Ammon's horn (tissue), 1 donor: ENCODE data around the gene SMCO3.

ENCODE experiments used
- DNase-seq: peaks from one replicate; pipeline ENCODE4 v3.0.0-alpha.2; 2016; ENCODE audit warnings: low spot score

The SMCO3 gene

GRCh38 chr12:14827043-14827442 is 13.1 kb upstream of the SMCO3 start:
- DNase-seq, result no peak

- no peak for DNase-seq
Observed at GRCh38 chr12:14826491-14826890, 12.5 kb upstream of the SMCO3 start.

- no peak for DNase-seq
Observed at GRCh38 chr12:14825256-14825655, 11.3 kb upstream of the SMCO3 start.

- DNase-seq, result no peak
Observed at GRCh38 chr12:14824012-14824634, 10.1 kb upstream of the SMCO3 start.

- DNase-seq, result no peak
Observed at GRCh38 chr12:14811486-14811885, 2.5 kb downstream of the SMCO3 start.

GRCh38 chr12:14810953-14811483 is 3.0 kb downstream of the SMCO3 start:
- no peak for DNase-seq

GRCh38 chr12:14810167-14810952 is 3.6 kb downstream of the SMCO3 start:
- DNase-seq, result no peak

- DNase-seq, result no peak
Observed at GRCh38 chr12:14803830-14804160, 10.2 kb downstream of the SMCO3 start.

- DNase-seq, result peak; percentile 99
Observed at GRCh38 chr12:14803011-14803829, 10.8 kb downstream of the SMCO3 start, which contains the start of the genes C12orf60 and WBP11. Gene C12orf60 (plus strand): TSS chr12:14803670. CDS start chr12:14822936, 19,266 bp downstream. Gene WBP11 (minus strand): TSS chr12:14803478. CDS start chr12:14801383, 2,095 bp downstream.

GRCh38 chr12:14802721-14803010 is 11.3 kb downstream of the SMCO3 start:
- DNase-seq, result no peak

GRCh38 chr12:14802247-14802646 is 11.7 kb downstream of the SMCO3 start:
- no peak for DNase-seq

GRCh38 chr12:14795028-14795448 is 18.9 kb downstream of the SMCO3 start:
- DNase-seq, result no peak

- DNase-seq, result no peak
Observed at GRCh38 chr12:14785568-14785967, 28.4 kb downstream of the SMCO3 start.

- DNase-seq, result no peak
Observed at GRCh38 chr12:14784471-14784870, 29.5 kb downstream of the SMCO3 start.

GRCh38 chr12:14782756-14783155 is 31.2 kb downstream of the SMCO3 start:
- no peak for DNase-seq

GRCh38 chr12:14781563-14781962 is 32.4 kb downstream of the SMCO3 start:
- no peak for DNase-seq

GRCh38 chr12:14780859-14781258 is 33.1 kb downstream of the SMCO3 start:
- no peak for DNase-seq

GRCh38 chr12:14779834-14780233 is 34.1 kb downstream of the SMCO3 start:
- DNase-seq, result no peak

- no peak for DNase-seq
Observed at GRCh38 chr12:14777271-14777670, 36.7 kb downstream of the SMCO3 start.

GRCh38 chr12:14776236-14776961 is 37.6 kb downstream of the SMCO3 start:
- no peak for DNase-seq

- no peak for DNase-seq
Observed at GRCh38 chr12:14775636-14775980, 38.4 kb downstream of the SMCO3 start.
